NCI-H128 (cell line): Measurements from ENCODE around the gene PSMB11.
"Not testable (repeated sequence)": the region's sequence is repeated elsewhere in the genome, so short reads cannot be mapped to it uniquely, and the experiment has no call there.

Experiments used
- DNase-seq: peaks from one replicate; lab custom pipeline; 2025; ENCODE audit not compliant: unreplicated experiment; lab: John Stamatoyannopoulos, UW

The PSMB11 gene

DNA sequence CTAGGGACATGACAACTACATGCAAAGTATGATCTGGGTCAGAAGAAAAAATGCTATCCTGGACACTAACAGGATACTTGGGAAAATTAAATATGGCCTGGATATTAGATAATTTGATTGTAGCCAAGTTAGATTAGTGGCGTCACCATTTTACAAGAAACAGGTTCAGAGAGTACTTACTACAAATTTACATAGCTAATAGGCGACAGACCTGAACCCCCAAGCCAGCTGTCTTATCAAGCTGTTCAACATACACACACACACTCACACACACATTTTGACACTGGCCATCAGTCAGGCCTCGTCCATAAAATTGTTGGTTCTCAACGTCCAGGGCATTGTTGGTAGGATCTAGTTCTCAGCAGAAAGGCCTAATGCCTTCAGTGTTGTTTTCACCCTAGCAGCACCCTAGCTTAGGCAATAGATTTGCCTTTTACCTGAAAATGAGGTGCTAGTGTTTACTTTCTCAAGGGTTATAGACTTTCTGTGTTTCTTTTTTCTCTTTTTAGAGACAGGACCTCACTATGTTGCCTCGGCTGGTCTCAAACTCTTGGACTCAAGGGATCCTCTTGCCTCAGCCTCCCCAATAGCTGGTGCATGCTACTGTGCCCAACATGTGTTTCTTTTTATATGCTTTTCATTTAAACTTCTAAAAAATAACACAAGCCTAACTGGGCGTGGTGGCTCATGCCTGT, 28.8 kb upstream of the PSMB11 start:
- no peak for DNase-seq

DNA sequence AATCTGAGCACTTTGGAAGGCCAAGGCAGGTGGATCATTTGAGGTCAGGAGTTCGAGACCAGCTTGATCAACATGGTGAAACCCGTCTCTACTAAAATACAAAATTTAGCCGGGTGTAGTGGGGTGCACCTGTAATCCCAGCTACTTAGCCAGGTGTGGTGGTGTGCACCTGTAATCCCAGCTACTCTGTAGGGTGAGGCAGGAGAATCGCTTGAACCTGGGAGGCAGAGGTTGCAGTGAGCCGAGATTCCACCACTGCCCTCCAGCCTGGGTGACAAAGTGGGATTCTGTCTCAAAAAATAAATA, 28.3 kb upstream of the PSMB11 start:
- DNase-seq = not testable (repeated sequence)

DNA sequence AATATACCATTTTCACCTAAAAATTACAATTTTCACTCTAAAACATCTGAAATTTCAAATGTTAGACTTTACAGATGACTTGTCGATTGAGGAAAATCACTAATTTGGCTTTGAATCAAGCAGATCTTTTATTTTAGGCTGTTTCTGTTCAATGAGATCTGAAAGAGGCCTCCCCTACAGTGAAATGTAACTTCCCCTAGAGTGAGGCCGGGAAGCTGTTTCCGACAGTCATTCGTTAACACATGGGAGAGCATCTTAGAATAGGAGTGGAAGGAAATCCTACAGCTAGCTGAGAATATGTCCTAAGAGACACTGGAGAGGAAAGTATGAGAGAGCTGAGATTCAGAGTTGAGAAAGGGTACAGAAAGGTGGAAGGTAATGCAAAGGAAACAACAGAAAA, 26.4 kb upstream of the PSMB11 start:
- DNase-seq = no peak

DNA sequence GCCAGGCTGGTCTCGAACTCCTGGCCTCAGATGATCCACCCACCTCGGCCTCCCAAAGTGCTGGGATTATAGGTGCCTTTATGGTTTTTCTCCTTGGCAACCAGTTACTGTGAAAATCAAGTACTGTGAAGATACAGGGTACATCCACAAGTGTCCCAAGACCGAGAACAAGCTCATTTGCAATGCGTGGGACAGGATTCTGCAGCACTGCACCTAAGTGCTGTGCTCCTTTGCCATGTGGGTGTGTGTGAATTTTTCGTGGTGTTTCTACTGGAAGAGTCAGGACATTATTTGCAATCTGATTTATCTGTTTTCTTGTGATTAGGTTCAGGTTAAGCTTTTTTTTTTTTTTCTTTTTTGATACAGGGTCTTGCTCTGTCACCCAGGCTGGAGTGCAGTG, 24.9 kb upstream of the PSMB11 start:
- DNase-seq = no peak

DNA sequence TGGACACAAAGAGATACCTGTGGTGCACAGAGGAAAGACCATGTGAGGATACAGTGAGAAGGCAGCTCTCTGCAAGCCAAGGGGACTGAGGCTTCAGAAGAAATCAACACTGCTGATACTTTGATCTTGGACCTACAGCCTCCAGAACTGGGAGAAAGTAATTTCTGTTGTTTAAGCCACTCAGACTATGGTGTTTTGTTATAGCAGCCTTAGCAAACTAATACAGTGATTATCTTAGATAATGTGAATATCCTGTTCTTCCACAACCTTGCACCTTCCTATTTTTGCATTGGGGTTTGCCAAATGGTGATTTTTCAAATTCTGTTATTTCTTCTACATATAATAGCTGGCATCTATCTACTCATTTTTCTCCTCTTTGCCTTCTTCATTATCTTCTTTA, 23.9 kb upstream of the PSMB11 start:
- no peak for DNase-seq

DNA sequence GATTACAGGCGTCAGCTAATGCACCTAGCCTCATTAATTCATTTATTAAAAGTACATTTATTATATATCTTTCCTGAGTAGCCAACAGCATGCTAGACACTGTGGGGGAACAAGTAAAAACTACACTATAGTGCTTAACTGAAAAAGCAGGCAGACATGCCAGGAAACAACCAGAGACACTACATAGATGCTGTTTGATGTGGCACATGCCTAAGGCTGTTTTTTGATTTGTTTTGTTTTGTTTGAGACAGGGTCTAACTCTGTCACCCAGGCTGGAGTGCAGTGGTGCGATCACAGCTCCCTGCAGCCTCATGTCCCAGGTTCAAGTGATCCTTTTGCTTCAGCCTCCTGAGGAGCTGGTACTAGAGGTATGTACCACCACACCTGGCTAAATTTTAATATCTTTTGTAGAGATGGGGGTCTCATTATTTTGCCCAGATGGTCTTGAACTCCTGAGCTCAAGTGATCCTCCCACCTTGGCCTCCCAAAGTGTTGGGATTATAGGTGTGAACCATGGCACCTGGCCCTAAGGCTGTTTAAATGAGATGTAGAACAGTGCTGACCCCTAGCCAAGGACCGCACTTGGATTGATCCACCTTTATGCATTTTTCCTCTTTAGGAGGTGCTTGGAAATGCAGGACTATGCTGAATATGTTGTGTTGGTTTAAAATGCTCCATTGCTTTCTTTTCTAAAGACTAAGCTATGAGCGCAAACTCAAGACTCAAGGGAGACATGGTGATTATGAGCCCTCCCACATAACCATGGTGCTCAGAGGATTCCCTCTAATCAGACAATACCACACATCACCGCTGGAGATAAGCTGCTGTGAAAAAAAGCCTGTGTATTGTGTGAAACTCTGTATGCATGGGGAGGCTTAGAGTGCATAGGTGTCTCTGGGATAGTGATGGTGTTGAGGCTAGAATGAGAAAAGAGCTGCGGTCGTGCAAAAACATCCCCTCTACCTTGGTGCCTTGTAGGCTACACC, 21.6 kb upstream of the PSMB11 start:
- DNase-seq = no peak

DNA sequence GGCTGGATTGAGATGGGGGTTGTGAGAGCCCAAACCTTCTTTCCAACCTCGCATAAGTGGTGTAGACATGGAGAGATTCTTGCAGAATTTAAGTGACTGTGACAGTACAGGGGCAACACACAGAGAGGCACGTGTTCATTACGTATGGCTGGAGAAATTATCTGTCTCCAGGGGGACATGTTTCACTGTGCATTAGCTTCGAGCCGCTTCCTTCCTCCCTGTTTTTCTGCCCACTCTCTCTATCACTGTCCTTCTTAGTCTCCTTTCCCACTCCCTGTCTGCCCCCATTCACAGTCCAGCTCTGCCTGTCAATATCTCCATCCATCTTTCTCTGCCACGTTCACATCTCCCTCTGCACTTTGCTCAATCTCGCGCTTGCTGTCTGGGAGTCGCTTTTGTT, 20.6 kb upstream of the PSMB11 start:
- DNase-seq = no peak

DNA sequence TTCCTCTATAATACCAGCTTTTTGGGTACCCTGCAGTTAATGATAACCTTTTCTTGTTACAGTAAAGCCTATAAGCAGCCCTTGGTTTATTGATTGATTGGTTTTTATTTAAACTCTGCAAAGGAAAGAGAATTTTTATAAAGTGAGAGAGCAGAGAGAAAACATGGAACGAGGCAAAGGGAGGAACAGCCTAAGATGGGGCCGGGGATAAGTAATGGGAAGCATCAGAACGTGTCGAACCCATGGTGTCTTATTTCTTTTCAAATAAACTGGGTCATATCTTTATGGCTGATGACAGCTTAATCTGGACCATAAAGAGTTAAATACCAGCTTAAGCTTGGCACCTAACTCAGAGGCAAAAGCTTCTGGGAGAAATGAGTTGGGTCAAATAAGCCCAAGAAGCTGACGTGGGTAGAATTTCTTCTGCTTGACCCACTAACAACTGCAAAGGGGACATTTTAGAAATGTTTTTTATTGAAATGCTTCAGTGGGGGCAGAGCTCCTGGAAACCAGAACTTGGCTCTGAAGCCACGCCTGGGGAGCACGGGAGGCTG, 20.0 kb upstream of the PSMB11 start:
- no peak for DNase-seq

DNA sequence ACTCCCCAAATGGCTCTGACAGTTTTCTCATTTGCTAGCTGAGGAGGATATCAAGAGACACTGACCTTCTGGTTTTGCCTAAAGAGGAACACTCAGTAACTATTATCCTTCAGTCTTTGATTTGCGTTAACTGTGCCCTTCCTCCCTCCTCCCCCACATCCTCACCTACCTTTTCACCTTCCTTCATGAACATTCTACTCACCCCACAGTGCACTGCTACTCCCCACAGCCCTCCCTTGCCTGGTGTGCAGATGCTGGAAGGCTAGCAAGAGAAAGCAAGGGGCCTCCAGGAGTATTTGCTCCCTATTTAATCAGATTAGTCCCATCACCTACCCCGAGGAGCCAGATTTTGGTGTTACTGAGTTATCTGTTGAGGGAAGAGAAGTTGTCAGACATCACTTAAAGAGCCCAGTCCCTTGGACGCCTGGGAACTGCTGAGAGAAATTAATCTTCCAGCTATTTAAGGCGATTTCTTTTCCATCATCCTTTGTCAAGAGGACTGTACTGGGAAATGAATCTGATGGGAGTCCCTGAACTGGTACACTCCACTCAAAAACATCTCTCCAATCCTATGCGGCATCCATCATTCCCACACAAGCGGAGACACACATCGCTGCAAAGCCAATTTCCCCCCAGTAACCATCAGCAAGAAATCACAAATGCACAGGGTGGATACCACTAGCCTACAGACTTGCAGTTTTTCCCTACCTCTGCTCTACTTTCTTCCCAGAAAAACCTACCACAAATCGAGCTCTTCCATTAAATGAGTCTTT, 18.8 kb upstream of the PSMB11 start:
- no peak for DNase-seq

DNA sequence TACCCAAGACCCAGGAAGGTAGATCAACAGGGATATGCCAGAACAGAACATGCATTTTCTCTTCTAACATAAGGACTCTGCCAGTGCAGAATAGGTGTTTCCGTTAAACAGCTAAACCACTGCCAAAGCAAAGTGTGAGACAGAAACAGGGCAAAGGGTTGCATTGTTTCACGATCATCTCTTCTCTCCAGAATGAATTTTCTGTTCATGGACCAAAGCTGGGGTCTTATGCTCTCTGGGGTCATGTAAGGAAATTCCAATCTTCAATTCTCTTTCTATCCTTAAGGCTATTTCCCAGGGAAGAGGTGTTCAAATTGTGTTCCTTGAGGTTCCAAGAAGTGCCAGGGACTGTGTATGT, 18.2 kb upstream of the PSMB11 start:
- no peak for DNase-seq

DNA sequence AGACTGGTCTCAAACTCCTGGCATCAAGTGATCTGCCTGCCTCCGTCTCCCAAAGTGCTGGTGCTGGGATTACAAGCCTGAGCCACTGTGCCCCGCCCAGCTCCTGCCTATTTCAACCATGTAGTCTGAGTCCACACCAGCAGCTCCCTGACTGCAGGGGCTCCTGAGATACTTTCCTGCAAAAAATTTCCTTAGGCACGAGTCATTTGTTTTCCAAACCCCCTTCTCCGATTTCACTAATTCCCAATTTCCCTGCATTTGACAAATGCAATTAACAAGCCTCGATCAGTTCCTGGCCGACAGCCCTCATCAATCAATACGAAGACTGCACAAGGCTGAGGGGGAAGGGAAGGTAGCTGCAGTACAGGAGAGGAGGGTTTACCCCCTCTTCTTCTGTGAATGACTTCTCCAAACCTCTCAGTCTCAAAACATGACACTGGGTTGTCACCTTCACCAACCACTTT, 17.4 kb upstream of the PSMB11 start:
- DNase-seq = no peak

DNA sequence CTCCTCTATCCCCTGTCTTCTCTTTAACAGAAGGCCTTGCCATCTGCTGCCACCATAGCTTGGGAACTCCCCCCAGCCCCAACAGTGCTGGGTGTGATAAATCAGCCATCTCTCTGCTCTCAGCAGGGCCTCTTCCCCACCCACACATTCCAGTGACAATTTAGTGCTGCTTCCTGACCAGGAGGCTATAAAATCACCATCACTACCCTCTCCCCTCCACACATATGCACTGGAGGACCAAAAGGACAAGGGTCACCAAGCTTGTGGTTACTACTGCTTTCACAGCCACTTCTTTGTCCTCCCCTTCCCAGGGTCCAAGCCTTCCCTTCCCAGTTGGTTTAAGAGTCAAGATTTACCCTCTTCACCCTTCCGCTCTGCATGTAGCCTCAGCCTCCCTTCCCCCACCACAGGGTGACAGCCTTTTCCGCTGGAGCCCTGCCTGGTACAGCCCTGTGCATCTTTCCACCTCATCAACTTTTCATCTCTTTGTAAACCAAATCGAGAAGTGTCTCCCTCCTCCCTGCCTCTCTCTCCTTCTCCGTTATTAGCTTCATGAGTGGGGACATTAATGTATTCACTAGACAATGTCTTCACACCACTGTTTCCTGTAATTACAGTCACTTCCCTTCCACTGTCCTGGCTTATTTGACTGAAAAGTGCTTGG, 16.7 kb upstream of the PSMB11 start:
- no peak for DNase-seq

DNA sequence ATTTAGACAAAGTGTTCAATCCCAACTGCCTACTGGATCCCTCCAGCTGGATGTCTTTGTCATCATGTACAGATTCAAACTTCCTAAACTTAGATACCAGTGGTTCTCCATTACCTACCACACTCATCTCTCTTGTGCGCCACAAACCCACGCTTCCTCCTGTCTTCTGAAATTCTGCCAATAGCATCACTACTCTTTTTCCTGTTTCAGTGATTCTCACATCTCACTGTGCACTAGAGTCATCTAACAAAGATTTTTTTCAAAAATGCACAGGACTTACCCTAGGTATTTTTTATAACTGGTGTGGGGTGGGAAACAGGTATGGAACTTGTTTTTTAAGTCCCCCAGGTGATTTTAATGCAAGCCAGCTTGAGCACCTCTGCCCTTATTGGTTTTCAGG, 13.2 kb upstream of the PSMB11 start:
- no peak for DNase-seq

DNA sequence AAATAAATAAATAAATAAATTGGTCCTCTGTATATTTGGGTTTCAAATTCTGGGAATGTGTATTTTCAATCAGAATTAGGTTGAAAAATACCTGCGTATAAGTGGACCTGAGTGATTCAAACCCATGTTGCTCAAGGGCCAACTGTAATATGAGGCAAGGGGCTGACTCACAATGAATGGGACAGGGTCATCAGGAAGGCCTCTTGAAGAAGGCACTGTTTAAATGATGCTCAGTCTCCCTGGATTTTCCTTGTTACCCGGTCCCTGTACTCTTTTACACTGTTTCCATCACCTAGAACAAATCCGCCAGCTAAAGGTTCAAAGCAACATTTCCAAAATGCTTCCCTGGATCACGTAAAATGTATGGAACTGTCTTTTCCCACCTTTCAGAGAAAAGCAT, 11.1 kb upstream of the PSMB11 start:
- no peak for DNase-seq

DNA sequence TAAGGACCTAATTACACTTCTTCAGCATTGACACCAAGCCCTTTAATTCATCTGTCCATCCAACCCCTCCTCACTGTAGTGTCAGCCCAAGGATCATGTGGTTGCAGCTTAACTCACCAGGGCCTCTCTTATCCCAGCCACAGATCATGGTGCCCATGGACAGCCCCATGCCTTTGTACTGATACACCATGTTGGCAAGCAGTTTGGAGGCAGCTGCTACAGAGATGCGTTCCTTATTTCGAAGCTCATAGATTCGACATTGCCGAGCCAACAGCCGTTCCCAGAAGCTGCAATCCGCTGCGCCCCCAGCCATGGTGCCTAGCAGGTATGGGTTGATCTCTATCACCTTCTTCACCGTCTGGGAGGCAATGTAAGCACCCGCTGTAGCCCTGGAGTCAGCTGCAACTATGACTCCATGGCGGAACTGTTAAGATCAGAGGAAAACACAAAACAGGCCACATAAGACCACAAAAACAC, 8.7 kb upstream of the PSMB11 start:
- no peak for DNase-seq

DNA sequence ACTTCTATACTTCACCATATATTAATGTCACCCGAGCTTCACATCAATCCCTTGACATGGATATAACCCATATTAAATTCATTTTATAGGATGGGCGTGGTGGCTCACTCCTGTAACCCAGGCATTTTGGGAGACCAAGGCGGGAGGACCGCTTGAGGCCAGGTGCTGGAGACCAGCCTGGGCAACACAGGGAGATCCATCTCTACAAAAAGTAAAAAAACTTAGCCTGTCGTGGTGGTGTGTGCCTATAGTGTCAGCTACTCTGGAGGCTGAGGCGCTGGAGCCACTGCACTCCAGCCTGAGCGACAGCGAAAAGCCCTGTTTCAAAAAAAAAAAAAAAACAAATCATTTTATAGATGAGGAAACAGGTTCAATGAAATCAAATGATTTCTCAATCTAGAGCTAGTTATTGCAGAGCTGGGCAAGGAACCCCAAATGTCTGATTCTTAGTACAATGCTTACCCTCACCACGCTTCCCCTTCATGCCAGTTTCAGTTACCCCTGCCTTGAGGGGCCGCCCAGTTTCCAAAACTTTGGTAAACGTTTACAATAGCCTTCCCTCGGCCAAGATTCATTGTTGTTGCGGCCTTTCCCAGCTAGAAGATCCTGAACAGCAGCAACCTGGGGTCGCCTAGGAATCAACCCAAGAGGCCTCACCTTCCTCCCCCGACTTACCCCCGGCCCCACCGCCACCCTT, 8.1 kb upstream of the PSMB11 start:
- no peak for DNase-seq

DNA sequence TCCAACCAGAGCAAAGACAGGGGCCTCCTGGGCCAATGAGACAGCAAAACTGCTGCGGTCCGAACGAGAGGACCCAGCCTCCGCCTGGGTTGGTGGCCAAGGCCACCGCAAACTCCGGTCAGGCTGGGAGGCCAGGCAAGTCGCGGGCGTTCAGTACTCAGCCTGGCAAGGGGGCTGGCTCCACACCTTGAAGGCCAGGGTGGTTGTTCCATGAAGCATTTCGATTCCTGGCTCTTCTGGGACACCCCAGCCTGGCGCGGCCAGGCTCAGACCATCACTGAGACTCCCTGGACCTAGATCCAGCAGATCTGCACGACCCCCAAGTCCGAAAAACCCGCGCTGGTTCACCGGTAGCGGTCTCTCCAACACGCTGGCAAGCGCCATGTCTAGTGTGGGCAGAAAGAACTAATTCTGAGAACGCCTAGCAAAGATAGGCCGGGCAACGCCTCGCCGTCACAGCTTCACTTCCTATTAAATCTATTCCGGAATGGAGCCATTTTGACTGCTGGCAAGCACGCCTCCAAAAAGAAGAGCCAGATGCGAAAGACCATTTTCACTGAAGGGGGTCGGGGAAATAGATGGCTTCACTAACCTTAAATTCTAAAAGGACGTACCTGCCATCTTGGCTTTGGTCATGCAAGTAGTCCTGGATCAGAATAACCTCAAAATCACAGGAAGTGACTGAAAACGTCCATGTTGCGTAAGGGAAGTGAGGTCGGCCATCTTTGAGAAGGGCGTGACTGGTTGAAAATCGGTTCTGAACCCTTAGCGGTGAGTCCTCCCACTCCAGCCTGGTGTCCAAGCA, 7.3 kb upstream of the PSMB11 start, which contains the start of gene PSMB5:
PSMB5 (minus strand) TSS at position 403 of the 805 bp plus-strand sequence; CDS start at position 384, 19 bp downstream.
- no peak for DNase-seq

DNA sequence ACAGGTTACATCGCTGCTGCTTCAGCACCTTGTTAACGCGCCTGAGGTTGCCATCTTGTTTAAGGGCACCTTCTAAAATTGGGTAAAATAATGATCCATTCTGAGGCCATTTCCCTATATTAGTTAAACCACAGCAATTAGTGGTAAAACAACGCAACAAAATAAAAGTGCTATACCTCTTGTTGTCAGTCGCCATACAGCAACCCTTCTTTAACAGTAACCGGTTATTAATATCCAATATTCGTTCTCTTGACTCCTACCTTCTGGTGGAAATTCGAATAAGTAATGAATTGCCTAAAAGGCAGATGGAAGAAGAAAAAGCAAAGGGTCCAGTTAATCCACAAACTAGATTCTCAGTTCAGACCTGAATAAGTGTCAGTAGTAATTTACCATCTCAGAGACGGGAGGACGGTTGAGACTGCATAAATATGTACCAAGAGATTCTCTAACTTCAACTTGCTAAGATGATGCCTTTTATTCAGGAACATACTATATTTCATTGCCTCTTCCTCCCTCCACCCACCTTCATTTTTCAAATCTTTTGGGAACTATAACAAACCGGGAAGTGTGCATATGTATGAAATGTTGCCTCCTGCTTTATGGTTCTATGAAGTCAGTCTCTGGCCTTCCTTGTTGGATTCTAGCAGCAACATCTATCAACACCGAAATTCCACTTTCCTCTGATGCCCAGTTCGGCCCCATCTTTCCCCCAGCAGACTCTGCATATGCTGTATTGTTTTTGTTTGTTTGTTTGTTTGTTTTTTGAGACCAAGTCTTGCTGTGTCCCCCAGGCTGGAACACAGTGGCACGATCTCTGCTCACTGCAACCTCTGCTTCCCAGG, 6.5 kb upstream of the PSMB11 start:
- no peak for DNase-seq
